AG10803 (cell line): Measurements from ENCODE around the gene SLC46A2.
A peak's percentile ranks its signal among the peaks of the same experiment; 100 is the strongest.

Experiments used
- DNase-seq: peaks from one replicate; pipeline ENCODE4 v3.0.0; 2010; ENCODE audit warnings: low read depth
- H3K4me3 ChIP-seq: 2 replicates; pipeline ENCODE4 v1.5.1; 2011; ENCODE audit warnings: mild to moderate bottlenecking, low read length, control low read depth
- TF ChIP-seq, protein P1 (sequence below): conservative IDR thresholded peaks from 2 replicates; pipeline ENCODE4 v1.5.1; 2011; ENCODE audit warnings: mild to moderate bottlenecking, low read length, control low read depth, inconsistent platforms

SLC46A2 gene

DNA sequence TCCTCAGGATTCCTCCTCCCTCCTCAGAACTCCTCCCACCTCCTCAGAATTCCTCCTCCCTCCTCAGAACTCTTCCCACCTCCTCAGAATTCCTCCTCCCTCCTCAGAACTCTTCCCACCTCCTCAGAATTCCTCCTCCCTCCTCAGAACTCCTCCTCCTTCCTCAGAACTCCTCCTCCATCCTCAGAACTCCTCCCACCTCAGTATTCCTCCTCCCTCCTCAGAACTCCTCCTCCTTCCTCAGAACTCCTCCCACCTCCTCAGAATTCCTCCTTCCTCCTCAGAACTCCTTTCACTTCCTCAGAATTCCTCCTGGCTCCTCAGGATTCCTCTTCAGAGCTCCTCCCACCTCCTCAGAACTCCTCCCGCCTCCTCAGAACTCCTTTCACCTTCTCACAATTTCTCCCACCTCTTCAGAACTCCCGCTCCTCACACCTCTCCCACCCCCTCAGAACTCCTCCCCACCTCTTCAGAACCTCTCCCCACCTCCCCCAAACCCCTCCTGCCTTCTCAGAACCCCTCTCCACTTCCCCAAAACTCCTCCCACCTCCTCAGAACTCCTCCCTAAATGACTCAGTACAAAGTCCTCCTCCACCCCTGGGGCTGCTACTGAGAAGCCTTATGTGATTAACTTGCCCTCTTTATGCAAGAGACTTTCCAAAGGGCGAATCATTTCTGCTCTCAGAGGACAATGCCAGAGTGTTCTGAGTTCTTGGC is 23.2 kb downstream of the SLC46A2 start:
- DNase-seq: peak; percentile 81
- TF ChIP-seq, protein P1, sequence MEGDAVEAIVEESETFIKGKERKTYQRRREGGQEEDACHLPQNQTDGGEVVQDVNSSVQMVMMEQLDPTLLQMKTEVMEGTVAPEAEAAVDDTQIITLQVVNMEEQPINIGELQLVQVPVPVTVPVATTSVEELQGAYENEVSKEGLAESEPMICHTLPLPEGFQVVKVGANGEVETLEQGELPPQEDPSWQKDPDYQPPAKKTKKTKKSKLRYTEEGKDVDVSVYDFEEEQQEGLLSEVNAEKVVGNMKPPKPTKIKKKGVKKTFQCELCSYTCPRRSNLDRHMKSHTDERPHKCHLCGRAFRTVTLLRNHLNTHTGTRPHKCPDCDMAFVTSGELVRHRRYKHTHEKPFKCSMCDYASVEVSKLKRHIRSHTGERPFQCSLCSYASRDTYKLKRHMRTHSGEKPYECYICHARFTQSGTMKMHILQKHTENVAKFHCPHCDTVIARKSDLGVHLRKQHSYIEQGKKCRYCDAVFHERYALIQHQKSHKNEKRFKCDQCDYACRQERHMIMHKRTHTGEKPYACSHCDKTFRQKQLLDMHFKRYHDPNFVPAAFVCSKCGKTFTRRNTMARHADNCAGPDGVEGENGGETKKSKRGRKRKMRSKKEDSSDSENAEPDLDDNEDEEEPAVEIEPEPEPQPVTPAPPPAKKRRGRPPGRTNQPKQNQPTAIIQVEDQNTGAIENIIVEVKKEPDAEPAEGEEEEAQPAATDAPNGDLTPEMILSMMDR: no peak
- H3K4me3 ChIP-seq: no peak overlapping the region

DNA sequence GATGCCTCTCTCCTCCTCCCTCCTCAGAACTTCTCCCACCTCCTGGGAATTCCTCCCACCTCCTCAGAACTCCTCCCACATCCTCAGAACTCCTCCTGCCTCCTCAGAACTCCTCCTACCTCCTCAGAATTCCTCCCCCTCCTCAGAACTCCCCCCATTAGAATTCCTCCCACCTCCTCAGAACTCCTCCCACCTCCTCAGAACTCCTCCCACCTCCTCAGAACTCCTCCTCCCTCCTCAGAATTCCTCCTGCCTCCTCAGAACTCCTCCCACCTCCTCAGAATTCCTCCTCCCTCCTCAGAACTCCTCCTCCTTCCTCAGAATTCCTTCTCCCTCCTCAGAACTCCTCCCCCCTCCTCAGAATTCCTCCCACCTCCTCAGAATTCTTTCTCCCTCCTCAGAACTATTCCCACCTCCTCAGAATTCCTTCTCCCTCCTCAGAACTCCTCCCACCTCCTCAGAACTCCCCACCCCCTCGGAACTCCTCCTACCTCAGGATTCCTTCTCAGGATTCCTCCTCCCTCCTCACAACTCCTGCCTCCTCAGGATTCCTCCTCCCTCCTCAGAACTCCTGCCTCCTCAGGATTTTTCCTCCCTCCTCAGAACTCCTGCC is 23.9 kb downstream of the SLC46A2 start:
- no peak overlapping the region for H3K4me3 ChIP-seq
- peak; percentile 66 for DNase-seq

DNA sequence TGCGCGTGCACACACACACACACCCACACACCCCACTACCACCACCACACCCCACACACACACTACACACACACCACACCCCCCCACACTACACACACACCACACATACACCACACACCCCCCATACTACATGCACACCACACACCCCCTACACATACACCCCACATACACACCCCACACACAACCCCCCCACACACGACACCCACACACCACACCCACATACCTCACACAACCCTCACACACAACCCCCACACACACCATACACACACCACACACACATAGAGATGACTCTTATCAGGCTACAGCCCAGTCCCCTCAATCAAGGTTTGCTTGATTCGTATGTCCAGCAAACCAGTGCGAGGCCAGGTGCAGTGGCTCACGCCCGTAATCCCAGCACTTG is 25.7 kb downstream of the SLC46A2 start:
- TF ChIP-seq, protein P1: no peak
- DNase-seq: no peak
- no peak overlapping the region for H3K4me3 ChIP-seq

More for the DNA sequence above, 23.9 kb downstream of the SLC46A2 start:
- TF ChIP-seq, protein P1: no peak

DNA sequence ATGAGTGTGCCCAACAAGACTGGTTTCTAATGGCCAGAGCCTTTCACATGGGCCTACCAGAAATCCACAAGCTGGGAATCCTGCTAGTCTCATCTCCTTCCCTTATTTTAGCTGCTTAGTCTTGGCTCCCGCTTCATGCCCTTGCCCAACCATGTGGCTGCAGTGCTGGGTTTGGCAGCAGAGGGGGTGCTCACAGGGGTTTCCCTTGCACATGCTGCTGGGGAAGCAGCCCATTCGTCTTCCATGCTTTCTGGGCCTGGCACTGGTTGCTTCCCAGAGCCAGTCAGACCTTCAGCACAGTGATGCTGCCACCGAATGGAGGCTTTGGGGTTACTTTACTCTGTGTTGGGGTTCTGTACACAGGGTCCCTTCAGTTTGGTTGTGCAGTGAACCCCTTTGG is 26.3 kb downstream of the SLC46A2 start:
- TF ChIP-seq, protein P1: no peak
- DNase-seq: no peak
- H3K4me3 ChIP-seq: no peak overlapping the region

DNA sequence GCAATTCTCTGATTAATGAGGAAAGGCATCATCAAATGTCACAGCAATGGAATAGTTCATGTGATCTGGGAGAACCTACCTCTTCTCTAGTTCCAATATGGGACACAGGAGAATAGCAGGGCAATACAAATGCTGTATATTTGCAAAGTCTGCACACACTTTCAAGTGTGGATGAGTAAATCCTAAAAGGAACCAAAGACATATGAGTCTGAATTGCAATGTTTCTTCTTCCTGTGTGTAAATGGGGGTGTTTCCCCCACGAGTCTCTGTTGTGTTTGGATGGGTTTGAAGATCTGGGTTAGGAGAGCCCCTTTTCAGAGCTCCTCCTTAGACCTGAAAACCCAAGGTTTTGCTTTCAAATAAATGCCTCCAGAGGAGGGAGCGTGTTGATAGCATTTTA is 26.9 kb downstream of the SLC46A2 start:
- H3K4me3 ChIP-seq: no peak overlapping the region
- DNase-seq: no peak
- TF ChIP-seq, protein P1: no peak

DNA sequence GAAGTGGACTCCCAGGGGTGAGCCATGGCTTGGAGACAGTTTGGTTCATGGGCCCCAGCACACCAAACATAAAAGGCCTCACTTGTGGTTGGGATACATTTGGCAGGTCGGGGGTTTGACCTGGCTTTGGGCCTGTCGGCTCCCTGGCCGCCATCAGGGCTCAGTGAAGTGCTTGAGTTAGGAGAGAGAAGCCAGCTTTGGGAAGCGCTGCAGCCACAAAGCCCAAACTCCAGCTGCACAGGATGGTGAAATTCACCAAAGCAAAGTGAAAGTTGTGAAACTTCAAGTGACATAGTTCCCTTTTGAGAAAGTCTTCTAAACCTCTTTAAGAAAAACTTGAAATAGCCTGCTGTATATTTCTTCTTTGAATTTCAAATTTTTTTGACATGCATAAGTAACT is 27.5 kb downstream of the SLC46A2 start:
- H3K4me3 ChIP-seq: no peak overlapping the region
- TF ChIP-seq, protein P1: no peak
- peak; percentile 72 for DNase-seq
